Osteoblast (primary cell): ENCODE measurements around the gene DHRS11. TPM values are rescaled to one million over a fixed set of nuclear protein-coding genes. Genes with fewer than 3 reads are reported as not detected.

ENCODE experiments used
- DNase-seq: peaks from one replicate; pipeline ENCODE4 v3.0.0; 2011; ENCODE audit warnings: low spot score, mixed read lengths; ENCODE audit not compliant: insufficient read length; ENCODE audit errors: missing footprints
- H2AFZ ChIP-seq: 2 replicates; pipeline ENCODE4 v1.6.0; 2011; ENCODE audit warnings: mild to moderate bottlenecking, low read length
- H3K27ac ChIP-seq: 2 replicates; pipeline ENCODE4 v1.5.1; 2011; ENCODE audit warnings: mild to moderate bottlenecking, low read depth, low read length, moderate library complexity
- H3K27me3 ChIP-seq: 2 replicates; pipeline ENCODE4 v1.6.0; 2012; ENCODE audit warnings: mild to moderate bottlenecking, control low read depth, inconsistent platforms, low read length, moderate library complexity; ENCODE audit not compliant: insufficient read depth
- H3K36me3 ChIP-seq: 2 replicates; pipeline ENCODE4 v1.5.1; 2011; ENCODE audit warnings: mild to moderate bottlenecking, low read length, control low read depth, moderate library complexity; ENCODE audit not compliant: insufficient read depth
- H3K4me1 ChIP-seq: 2 replicates; pipeline ENCODE4 v1.5.1; 2011; ENCODE audit warnings: mild to moderate bottlenecking, low read length, control low read depth, moderate library complexity; ENCODE audit not compliant: insufficient read depth
- H3K4me2 ChIP-seq: 2 replicates; pipeline ENCODE4 v1.6.0; 2011; ENCODE audit warnings: mild to moderate bottlenecking, low read length; ENCODE audit not compliant: insufficient read depth
- H3K4me3 ChIP-seq: fragments of 200-600 bp; sonication (generic); 3 replicates; pipeline ENCODE4 v1.5.1; 2012; ENCODE audit warnings: mild to moderate bottlenecking, low read length, inconsistent platforms; ENCODE audit not compliant: insufficient read depth
- H3K79me2 ChIP-seq: 2 replicates; pipeline ENCODE4 v1.6.0; 2012; ENCODE audit warnings: mild to moderate bottlenecking, low read length, control low read depth, inconsistent platforms; ENCODE audit not compliant: insufficient read depth
- H3K9me3 ChIP-seq: 2 replicates; pipeline ENCODE4 v1.5.1; 2011; ENCODE audit warnings: low read depth, low read length, control low read depth
- H4K20me1 ChIP-seq: 2 replicates; pipeline ENCODE4 v1.6.0; 2012; ENCODE audit warnings: mild to moderate bottlenecking, low read length, control low read depth; ENCODE audit not compliant: insufficient read depth
- total RNA-seq: library from RNA; depleted of rRNA; stranded (reverse); fragments of >200 nt; gene quantifications from 2 replicates; pipeline ENCODE4 v1.2.3, GENCODE V29; 2012
- TF ChIP-seq, protein P1 (sequence below): IDR thresholded peaks from 2 replicates; pipeline ENCODE4 v1.5.1; 2011; ENCODE audit warnings: mild to moderate bottlenecking, low read depth, low read length, moderate library complexity; ENCODE audit errors: extremely low read depth

Gene DHRS11
- total RNA-seq, 1 donor: 3.3 TPM

DNA sequence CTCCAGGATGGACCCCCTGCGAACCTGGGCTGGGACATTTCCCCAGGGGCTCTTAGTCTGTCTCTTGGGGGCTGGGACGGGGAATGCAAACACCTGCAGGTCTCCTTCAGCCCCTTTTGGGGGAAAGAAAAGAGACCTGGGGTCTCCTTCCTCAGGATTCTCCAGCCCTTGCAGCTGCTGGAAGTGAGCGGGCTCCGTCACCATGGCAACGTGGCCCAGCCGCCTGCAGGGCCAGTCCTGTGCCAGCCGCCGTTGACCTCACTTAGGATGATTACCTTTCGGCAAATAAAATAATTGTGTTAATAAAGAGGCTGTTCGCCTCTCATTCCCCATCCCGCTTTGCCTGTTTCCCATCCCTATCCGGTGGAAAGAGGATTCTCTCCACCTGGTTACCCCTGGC lies 35.4 kb downstream of the DHRS11 start:
- TF ChIP-seq, protein P1, sequence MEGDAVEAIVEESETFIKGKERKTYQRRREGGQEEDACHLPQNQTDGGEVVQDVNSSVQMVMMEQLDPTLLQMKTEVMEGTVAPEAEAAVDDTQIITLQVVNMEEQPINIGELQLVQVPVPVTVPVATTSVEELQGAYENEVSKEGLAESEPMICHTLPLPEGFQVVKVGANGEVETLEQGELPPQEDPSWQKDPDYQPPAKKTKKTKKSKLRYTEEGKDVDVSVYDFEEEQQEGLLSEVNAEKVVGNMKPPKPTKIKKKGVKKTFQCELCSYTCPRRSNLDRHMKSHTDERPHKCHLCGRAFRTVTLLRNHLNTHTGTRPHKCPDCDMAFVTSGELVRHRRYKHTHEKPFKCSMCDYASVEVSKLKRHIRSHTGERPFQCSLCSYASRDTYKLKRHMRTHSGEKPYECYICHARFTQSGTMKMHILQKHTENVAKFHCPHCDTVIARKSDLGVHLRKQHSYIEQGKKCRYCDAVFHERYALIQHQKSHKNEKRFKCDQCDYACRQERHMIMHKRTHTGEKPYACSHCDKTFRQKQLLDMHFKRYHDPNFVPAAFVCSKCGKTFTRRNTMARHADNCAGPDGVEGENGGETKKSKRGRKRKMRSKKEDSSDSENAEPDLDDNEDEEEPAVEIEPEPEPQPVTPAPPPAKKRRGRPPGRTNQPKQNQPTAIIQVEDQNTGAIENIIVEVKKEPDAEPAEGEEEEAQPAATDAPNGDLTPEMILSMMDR: no peak
- H3K4me2 ChIP-seq: no peak overlapping the region
- H3K27me3 ChIP-seq: peaks cover 1% of the 10 kb centered on the region
- no peak overlapping the region for H2AFZ ChIP-seq
- no peaks in the 10 kb centered on the region for H3K9me3 ChIP-seq
- H3K79me2 ChIP-seq: no peaks in the 10 kb centered on the region
- H3K36me3 ChIP-seq: no peaks in the 10 kb centered on the region
- no peak overlapping the region for H3K4me3 ChIP-seq
- no peak overlapping the region for H3K27ac ChIP-seq
- H4K20me1 ChIP-seq: no peaks in the 10 kb centered on the region
- H3K4me1 ChIP-seq: no peaks in the 10 kb centered on the region
- DNase-seq: peak; percentile 52

DNA sequence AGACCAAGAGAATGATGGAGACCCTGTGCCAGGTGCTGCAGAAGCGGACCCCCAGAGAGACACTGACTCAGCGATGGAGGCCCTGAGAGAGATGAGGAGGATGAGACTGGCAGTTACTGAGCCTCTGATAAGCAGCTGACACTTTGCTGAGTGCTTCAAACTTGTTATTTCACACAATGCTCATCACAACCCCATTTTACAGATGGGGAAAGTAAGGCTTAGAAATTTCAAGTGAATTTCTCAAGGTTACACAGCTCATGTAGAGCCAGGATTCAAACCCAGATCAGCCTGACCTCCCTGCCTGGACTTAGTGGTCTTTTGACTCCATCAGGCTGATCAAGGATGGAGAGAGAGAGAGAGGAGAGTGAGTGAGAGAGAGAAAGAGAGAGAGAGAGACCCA lies 36.9 kb downstream of the DHRS11 start:
- Histone ChIP-seq H3K36me3 (no peaks in the 10 kb centered on the region), H3K4me3 (no peak overlapping the region), H3K79me2 (no peaks in the 10 kb centered on the region), H4K20me1 (no peaks in the 10 kb centered on the region), H3K9me3 (no peaks in the 10 kb centered on the region), H3K27ac (no peak overlapping the region), H3K4me1 (no peaks in the 10 kb centered on the region), H2AFZ (no peak overlapping the region), H3K27me3 (peaks cover 15% of the 10 kb centered on the region), H3K4me2 (no peak overlapping the region)
- TF ChIP-seq, protein P1: no peak
- no peak for DNase-seq

DNA sequence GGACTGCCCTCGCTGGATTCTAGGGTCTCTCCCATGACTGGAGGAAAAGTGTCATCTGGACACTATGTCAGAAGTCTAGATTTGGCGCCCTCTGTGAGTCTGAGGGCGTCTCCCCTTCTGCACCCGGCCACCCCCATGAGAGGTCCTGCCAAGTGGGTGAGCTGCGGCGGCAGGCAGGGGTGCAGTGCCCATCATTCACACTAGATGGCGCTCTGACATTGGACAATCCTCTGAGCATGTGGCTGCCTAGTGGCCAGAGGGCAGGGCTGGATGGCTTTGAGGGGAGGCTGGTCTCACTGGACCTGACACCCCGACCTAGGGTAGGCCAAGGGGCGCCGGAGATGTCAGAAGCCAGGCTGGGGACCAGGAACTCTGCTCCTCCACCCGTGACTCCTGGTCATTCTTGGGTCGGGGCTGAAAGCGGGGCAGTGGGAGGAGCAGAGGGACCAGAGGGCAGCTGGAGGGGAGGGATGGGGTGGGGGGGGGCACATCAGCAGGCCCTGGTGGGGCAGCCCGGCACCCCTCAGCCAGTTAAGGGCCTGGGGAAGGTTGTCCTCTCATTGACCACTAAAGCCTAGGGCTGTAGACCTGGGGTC lies 37.7 kb downstream of the DHRS11 start:
- H3K4me1 ChIP-seq: no peaks in the 10 kb centered on the region
- H3K79me2 ChIP-seq: no peaks in the 10 kb centered on the region
- H3K27ac ChIP-seq: no peak overlapping the region
- peak; percentile 96 for DNase-seq
- TF ChIP-seq, protein P1: peak; percentile 95
- no peak overlapping the region for H2AFZ ChIP-seq
- peaks cover 18% of the 10 kb centered on the region for H3K27me3 ChIP-seq
- no peaks in the 10 kb centered on the region for H4K20me1 ChIP-seq
- no peak overlapping the region for H3K4me3 ChIP-seq
- H3K36me3 ChIP-seq: no peaks in the 10 kb centered on the region
- no peaks in the 10 kb centered on the region for H3K9me3 ChIP-seq
- H3K4me2 ChIP-seq: no peak overlapping the region

DNA sequence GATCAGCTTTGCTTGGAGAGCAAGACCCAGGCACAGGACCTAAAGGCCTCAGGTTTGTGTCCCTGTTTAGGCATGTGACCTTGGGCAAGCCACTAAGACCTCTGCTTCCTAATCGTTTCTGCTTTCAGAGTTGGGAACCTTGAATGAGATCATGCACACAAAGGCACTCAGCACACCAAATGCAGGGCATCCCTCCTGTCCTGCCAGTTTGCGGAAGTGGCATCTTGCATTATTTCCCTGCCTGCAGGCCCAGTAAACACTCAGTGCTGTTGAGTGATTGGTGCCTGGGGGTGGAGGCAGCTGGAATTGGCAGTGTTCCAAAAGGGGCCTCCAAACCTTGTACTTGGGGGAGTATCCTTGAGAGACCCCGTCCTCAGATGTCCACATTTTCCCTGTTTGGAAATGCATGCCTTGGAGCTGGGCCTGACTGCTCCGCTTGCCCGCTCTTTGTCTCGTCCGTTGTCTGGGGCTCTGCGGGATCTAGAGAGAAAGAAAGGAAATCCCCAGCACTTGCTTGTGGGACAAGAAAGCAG lies 38.4 kb downstream of the DHRS11 start:
- TF ChIP-seq, protein P1: no peak
- H3K27ac ChIP-seq: no peak overlapping the region
- H3K9me3 ChIP-seq: no peaks in the 10 kb centered on the region

More for the DNA sequence above, 38.4 kb downstream of the DHRS11 start:
- Histone ChIP-seq H3K4me1 (no peaks in the 10 kb centered on the region), H2AFZ (no peak overlapping the region), H4K20me1 (no peaks in the 10 kb centered on the region), H3K27me3 (peaks cover 19% of the 10 kb centered on the region), H3K4me3 (no peak overlapping the region), H3K36me3 (no peaks in the 10 kb centered on the region), H3K4me2 (no peak overlapping the region), H3K79me2 (no peaks in the 10 kb centered on the region)
- DNase-seq: peak; percentile 26
